ENCODE results near the gene NACA2. TPM values are rescaled to one million over a fixed set of nuclear protein-coding genes. Genes with fewer than 3 reads are reported as not detected.
"Not testable (repeated sequence)": the region's sequence is repeated elsewhere in the genome, so short reads cannot be mapped to it uniquely, and the experiment has no call there.

The NACA2 gene
- total RNA-seq, 1 donor from 2014 or later: not detected

- no peaks in the 10 kb centered on the region for H3K27me3 ChIP-seq (ENCODE audit: control insufficient read depth, insufficient read depth, low read length)
- no peak for DNase-seq (ENCODE audit: low read depth)
- no peak for TF ChIP-seq CTCF (IDR thresholded peaks at IDR 0.05; ENCODE audit: insufficient read depth, low read length, poor library complexity, severe bottlenecking)
- no peak overlapping the region for H3K4me3 ChIP-seq (ENCODE audit: low read depth, low read length)
- no peaks in the 10 kb centered on the region for H3K36me3 ChIP-seq (ENCODE audit: control insufficient read depth, insufficient read depth, low read length)
Measured at GRCh38 chr17:61561354-61561753, 29.7 kb downstream of the NACA2 start.

- no peak for TF ChIP-seq CTCF (IDR thresholded peaks at IDR 0.05; ENCODE audit: insufficient read depth, low read length, poor library complexity, severe bottlenecking)
- Histone ChIP-seq H3K27me3 (ENCODE audit: control insufficient read depth, insufficient read depth, low read length) (no peaks in the 10 kb centered on the region), H3K36me3 (ENCODE audit: control insufficient read depth, insufficient read depth, low read length) (no peaks in the 10 kb centered on the region), H3K4me3 (ENCODE audit: low read depth, low read length) (no peak overlapping the region)
- no peak for DNase-seq (ENCODE audit: low read depth)
Measured at GRCh38 chr17:61560071-61560470, 30.9 kb downstream of the NACA2 start.

- no peak for DNase-seq (ENCODE audit: low read depth)
- Histone ChIP-seq H3K36me3 (ENCODE audit: control insufficient read depth, insufficient read depth, low read length) (no peaks in the 10 kb centered on the region), H3K4me3 (ENCODE audit: low read depth, low read length) (no peak overlapping the region), H3K27me3 (ENCODE audit: control insufficient read depth, insufficient read depth, low read length) (no peaks in the 10 kb centered on the region)
- TF ChIP-seq CTCF (IDR thresholded peaks at IDR 0.05; ENCODE audit: insufficient read depth, low read length, poor library complexity, severe bottlenecking): no peak
Measured at GRCh38 chr17:61556224-61557188, 34.5 kb downstream of the NACA2 start.

GRCh38 chr17:61555127-61555566 lies 35.9 kb downstream of the NACA2 start:
- no peaks in the 10 kb centered on the region for H3K36me3 ChIP-seq (ENCODE audit: control insufficient read depth, insufficient read depth, low read length)
- no peak for DNase-seq (ENCODE audit: low read depth)
- no peak for TF ChIP-seq CTCF (IDR thresholded peaks at IDR 0.05; ENCODE audit: insufficient read depth, low read length, poor library complexity, severe bottlenecking)
- H3K4me3 ChIP-seq (ENCODE audit: low read depth, low read length): no peak overlapping the region
- no peaks in the 10 kb centered on the region for H3K27me3 ChIP-seq (ENCODE audit: control insufficient read depth, insufficient read depth, low read length)

GRCh38 chr17:61554209-61554608 lies 36.8 kb downstream of the NACA2 start:
- peaks cover 2% of the 10 kb centered on the region for H3K27me3 ChIP-seq (ENCODE audit: control insufficient read depth, insufficient read depth, low read length)
- TF ChIP-seq CTCF (IDR thresholded peaks at IDR 0.05; ENCODE audit: insufficient read depth, low read length, poor library complexity, severe bottlenecking): no peak
- H3K4me3 ChIP-seq (ENCODE audit: low read depth, low read length): no peak overlapping the region
- no peak for DNase-seq (ENCODE audit: low read depth)
- no peaks in the 10 kb centered on the region for H3K36me3 ChIP-seq (ENCODE audit: control insufficient read depth, insufficient read depth, low read length)

- not testable (repeated sequence) for H3K27me3 ChIP-seq (ENCODE audit: control insufficient read depth, insufficient read depth, low read length); H3K4me3 ChIP-seq (ENCODE audit: low read depth, low read length); H3K36me3 ChIP-seq (ENCODE audit: control insufficient read depth, insufficient read depth, low read length); DNase-seq (ENCODE audit: low read depth)
Measured at GRCh38 chr17:61552560-61552959, 38.5 kb downstream of the NACA2 start.

Data from kidney epithelial cell (primary cell).